Testis (tissue), 3 donors: ENCODE results near the gene CHERP. TPM values are rescaled to one million over a fixed set of nuclear protein-coding genes. Genes with fewer than 3 reads are reported as not detected.
"Not testable (repeated sequence)": the region's sequence is repeated elsewhere in the genome, so short reads cannot be mapped to it uniquely, and the experiment has no call there.

ENCODE experiments used
- DNase-seq: peaks from one replicate; pipeline ENCODE4 v3.0.0-alpha.2; 2019
- H3K27ac ChIP-seq, 2 donors: fragments of 200-600 bp; sonication (generic); one replicate each; pipeline ENCODE4 v1.5.1; 2019
- H3K27me3 ChIP-seq: fragments of 200-600 bp; sonication (generic); one replicate; pipeline ENCODE4 v1.5.1; 2019
- H3K36me3 ChIP-seq: fragments of 200-600 bp; sonication (generic); one replicate; pipeline ENCODE4 v1.5.1; 2017; ENCODE audit warnings: low read depth; ENCODE audit errors: missing control alignments
- H3K4me1 ChIP-seq: fragments of 200-600 bp; sonication (generic); one replicate; pipeline ENCODE4 v1.5.1; 2019
- H3K4me3 ChIP-seq, 2 donors: fragments of 200-600 bp; sonication (generic); one replicate each; pipeline ENCODE4 v1.5.1; 2017 to 2019
- H3K9me3 ChIP-seq: fragments of 200-600 bp; sonication (generic); one replicate; pipeline ENCODE4 v1.5.1; 2017
- CTCF ChIP-seq, 3 experiments: fragments of 450-650 bp in 2 of 3; fragments of 200-600 bp in 1 of 3; sonication (generic) in 1 of 3; IDR thresholded peaks; one replicate each; pipeline ENCODE4 v1.5.1; 2016 to 2019; ENCODE audit warnings: antibody characterized with exemption in 3 of 3, mild to moderate bottlenecking in 2 of 3, moderate library complexity in 1 of 3
- POLR2A ChIP-seq: fragments of 450-650 bp; IDR thresholded peaks from one replicate; pipeline ENCODE4 v1.6.1; 2017; ENCODE audit warnings: antibody characterized with exemption, mild to moderate bottlenecking, moderate library complexity
- WGBS, 2 donors: methylation state at CpG; one replicate each; pipeline ENCODE4 v1.1.5; 2018; 5-methylcytosine and 5-hydroxymethylcytosine counted together
- intact Hi-C: fragments of 100-400 bp; cut with DNase I; formaldehyde crosslinking; loops from one replicate; pipeline ENCODE4 v1.15.1; 2023; ENCODE audit warnings: low total_unique reads
- polyA plus RNA-seq: library from polyadenylated mRNA; stranded (reverse); fragments of 350-450 nt; fragmentation: Illumina TruSeq; extraction: RNeasy Lipid Tissue Mini Kit (QIAGEN cat#74804); gene quantifications from one replicate; pipeline ENCODE4 v1.2.3, GENCODE V29; 2014; ENCODE audit warnings: low read depth, low replicate concordance; ENCODE audit not compliant: insufficient read depth
- total RNA-seq, 2 donors: library from RNA; depleted of rRNA; stranded (reverse); fragments of >200 nt; gene quantifications; one replicate each; pipeline ENCODE4 v1.2.3, GENCODE V29; 2016

CHERP gene
- total and polyA plus RNA-seq, 3 donors from 2014 or later, result 46.5 to 51.3 (median 49.3) TPM

GRCh38 chr19:16559780-16560276 is 17.6 kb upstream of the CHERP start:
- H3K4me3 ChIP-seq, result no peak overlapping the region
- H3K36me3 ChIP-seq, result no peaks in the 10 kb centered on the region
- H3K27ac ChIP-seq, result no peak overlapping the region
- no peaks in the 10 kb centered on the region for H3K9me3 ChIP-seq
- TF ChIP-seq POLR2A (no peak), CTCF (IDR thresholded peaks at IDR 0.05) (no peak)
- WGBS, 2 donors, result 91 to 95% methylated on average over 10 of the region's 10 CpGs
- H3K4me1 ChIP-seq, result no peaks in the 10 kb centered on the region
- intact Hi-C loops, result no loop called here
- no peak for DNase-seq
- H3K27me3 ChIP-seq, result no peaks in the 10 kb centered on the region

GRCh38 chr19:16554776-16555175 is 12.5 kb upstream of the CHERP start:
- Histone ChIP-seq H3K9me3 (no peaks in the 10 kb centered on the region), H3K27me3 (no peaks in the 10 kb centered on the region), H3K4me3 (no peak overlapping the region), H3K36me3 (no peaks in the 10 kb centered on the region), H3K27ac (no peak overlapping the region), H3K4me1 (no peaks in the 10 kb centered on the region)
- DNase-seq, result no peak
- WGBS, 2 donors, result 91 to 92% methylated on average over 8 of the region's 8 CpGs
- intact Hi-C loops, result no loop called here
- no peak for TF ChIP-seq CTCF (IDR thresholded peaks at IDR 0.05)
- TF ChIP-seq POLR2A, result no peak

- H3K4me1 ChIP-seq, H3K27me3 ChIP-seq, H3K27ac ChIP-seq, H3K36me3 ChIP-seq, DNase-seq, intact Hi-C loops, H3K9me3 ChIP-seq, H3K4me3 ChIP-seq: not testable (repeated sequence)
- 94 to 96% methylated on average over 6 of the region's 6 CpGs for WGBS, 2 donors
These were observed 9.7 kb upstream of the CHERP start for GRCh38 chr19:16551902-16552301.

- intact Hi-C loops, result no loop called here
- Histone ChIP-seq H3K4me1 (no peaks in the 10 kb centered on the region), H3K9me3 (no peaks in the 10 kb centered on the region), H3K4me3 (no peak overlapping the region), H3K27ac (no peak overlapping the region), H3K36me3 (no peaks in the 10 kb centered on the region), H3K27me3 (no peaks in the 10 kb centered on the region)
- TF ChIP-seq POLR2A (no peak), CTCF (IDR thresholded peaks at IDR 0.05) (no peak)
- no peak for DNase-seq
- 89 to 91% methylated on average over 4 of the region's 4 CpGs for WGBS, 2 donors
These were observed 6.7 kb upstream of the CHERP start for GRCh38 chr19:16548956-16549355.

- H3K4me1 ChIP-seq, result peaks cover 20% of the 10 kb centered on the region
- TF ChIP-seq CTCF (IDR thresholded peaks at IDR 0.05), result no peak
- no peak for TF ChIP-seq POLR2A
These were observed 2.4 kb upstream of the CHERP start for GRCh38 chr19:16544473-16545231.

GRCh38 chr19:16543734-16544133 is 1.5 kb upstream of the CHERP start:
- 68 to 69% methylated on average over 6 of the region's 6 CpGs for WGBS, 2 donors
- intact Hi-C loops, H3K4me3 ChIP-seq, H3K27me3 ChIP-seq, H3K9me3 ChIP-seq, H3K27ac ChIP-seq, H3K36me3 ChIP-seq, DNase-seq: not testable (repeated sequence)
- peaks cover 20% of the 10 kb centered on the region for H3K4me1 ChIP-seq

More at GRCh38 chr19:16544473-16545231, 2.4 kb upstream of the CHERP start:
- Histone ChIP-seq H3K9me3 (no peaks in the 10 kb centered on the region), H3K4me3 (no peak overlapping the region), H3K36me3 (no peaks in the 10 kb centered on the region), H3K27me3 (no peaks in the 10 kb centered on the region), H3K27ac (no peak overlapping the region)
- WGBS, 2 donors, result 88% methylated on average over 11 of the region's 11 CpGs
- intact Hi-C loops, result no loop called here
- DNase-seq, result no peak
